HG02973 (cell line): Measurements from ENCODE around the gene CDX1.

Source experiments
- ATAC-seq: cut with Tn5 transposase; IDR thresholded peaks from one replicate; pipeline ENCODE4 v1.9.1; 2021; ENCODE audit warnings: moderate library complexity; ENCODE audit not compliant: unreplicated experiment

CDX1 gene

DNA sequence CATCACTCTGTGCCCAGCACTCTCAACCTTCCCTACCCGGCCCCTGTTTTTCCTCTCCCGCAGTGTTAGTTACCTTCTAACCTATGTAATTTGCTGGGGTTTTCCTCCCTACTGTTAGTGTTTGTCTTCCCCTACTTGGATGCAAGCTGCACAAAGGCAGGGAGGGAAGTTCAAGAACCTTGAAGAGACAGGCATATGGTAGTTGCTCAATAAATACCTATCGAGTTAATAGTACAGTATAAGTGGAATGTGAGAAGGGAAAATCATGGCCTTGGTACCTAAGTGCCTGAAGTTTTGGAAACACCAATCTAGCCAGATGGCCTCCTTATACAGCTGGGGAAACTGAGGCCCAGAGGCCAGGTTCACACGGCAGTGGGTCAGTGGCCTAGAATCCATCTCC lies 35.1 kb upstream of the CDX1 start:
- no peak for ATAC-seq

DNA sequence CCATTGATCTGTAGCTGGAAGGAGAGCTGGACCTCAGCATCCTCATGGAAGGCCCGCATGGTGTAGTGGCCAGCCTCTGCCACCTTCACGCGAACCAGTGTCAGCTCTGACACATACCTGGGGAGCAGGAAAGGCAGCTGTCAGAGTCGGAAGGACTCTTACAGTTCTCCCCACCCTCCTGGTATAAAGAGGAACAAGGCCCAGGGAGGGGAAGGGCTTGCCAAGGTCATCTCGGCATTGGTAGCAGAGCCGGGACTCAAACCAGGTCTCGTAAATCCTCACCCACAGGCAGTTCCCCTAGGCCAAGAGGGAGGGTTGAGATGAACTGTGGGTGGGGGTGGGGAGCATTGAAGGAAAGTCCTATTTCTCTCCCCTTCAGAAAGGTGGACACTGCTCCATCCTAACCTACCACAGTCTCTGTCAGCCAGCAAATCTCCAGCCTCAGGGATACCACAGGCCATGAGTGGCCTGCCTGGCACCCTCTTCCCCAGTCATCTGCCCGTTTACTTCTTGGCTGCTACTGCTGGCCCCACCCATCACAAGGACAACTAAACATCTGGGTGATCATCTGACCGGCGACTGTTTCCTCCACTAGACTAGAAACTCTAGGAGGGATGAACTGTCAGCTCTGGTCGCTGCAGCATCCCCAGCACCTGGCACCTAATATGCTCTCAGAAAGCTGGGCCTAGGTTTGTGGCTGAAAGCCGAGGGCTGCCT lies 34.4 kb upstream of the CDX1 start:
- no peak for ATAC-seq

DNA sequence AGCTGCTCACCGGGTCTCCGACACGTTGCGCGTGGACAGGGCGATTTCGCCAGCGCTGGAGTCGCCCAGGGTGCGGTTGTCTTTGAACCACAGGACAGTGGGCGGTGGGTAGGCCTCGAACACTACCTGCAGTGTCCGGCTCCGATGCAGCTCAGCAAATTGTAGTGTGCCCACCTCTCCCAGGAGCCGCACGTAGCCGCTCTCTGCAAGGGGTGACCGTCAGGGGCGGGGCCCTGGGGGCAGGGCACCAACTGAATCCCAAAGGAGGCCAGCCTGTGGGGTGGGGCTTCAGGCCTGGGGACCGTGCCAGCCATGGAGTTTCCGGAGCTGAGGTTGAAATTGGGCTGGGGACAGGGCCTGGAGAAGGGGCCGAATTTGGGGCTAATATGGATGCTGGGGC lies 33.8 kb upstream of the CDX1 start:
- no peak for ATAC-seq

DNA sequence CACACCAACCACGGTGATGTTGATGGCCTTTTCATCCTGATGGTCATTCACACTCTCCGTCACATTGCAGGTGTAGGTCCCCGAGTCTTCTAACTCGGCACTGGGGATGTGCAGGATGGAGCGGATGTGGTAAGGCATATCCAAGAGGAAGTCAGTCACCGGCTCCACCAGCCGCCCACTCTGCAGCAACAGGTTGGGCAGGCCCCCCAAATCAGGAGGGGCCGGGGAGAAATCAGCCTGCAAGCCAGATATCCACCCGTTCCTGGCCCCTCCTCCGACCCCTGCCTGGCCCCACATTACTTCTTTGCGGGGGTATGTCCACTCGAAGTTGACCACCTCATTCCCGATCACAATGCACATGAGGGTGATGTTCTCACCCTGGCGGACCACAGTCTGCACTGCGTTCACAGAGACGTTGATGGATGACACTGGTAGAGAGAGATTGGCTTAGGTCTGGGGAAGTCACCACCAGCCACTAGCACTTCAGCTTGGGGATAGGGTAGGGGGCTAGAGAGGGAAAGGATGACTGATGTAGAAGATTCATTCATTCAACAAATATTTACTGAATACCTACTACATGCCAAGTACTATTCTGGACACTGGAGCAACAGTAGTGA lies 32.9 kb upstream of the CDX1 start:
- ATAC-seq: no peak

DNA sequence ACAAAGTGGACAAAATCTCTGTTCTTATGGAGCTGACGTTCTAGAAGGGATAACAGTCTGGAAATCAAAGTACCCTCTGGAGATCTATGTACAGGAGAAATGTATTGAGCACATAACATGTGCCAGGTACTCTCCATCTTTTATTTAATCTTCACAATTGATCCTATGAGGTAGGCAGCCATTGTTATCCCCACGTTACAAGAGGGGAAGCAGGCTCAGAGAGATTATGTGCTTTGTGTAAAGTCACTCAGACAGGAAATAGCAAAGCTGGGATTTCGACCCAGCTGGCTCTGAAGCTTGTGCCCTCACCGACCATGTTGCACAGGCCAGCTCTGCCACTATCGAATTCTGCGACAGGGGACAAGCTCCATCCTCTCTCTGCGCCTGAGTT lies 32.4 kb upstream of the CDX1 start:
- ATAC-seq: no peak

DNA sequence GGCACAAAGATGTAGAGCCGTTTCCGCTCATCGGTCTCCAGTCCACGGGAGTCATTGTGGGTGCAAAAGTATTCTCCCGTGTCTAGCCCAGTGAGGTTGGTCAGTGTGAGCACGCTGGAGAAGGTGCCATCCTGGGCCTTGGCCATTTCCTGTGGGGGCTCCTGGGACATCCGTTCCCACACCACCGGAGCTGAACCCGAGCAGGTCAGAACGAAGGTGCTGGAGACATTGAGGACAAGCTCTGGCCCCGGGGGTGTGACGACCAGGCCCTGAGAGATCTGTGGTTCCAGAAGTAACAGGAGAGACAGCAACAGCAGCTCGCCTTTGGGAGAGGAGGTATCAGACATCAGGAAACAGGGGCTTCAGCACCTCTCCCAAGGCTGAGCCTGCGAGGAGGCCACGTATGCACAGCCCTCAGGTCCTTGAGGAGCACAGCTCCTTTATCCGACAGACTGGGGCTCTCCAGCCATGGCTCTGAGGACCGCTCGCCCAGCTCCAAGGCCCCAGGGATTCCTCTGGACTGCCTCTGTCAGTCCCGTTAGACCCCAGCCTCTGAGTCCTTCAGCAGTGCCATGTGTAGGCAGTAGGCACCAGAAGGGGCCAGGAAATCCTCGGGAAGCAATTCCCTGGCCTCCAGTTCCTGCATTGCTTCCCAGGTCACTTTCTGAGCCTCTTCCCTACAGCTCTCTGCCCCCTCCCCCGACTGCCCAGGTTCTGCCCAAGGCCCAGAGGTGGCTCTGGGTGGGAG lies 30.8 kb upstream of the CDX1 start:
- no peak for ATAC-seq

DNA sequence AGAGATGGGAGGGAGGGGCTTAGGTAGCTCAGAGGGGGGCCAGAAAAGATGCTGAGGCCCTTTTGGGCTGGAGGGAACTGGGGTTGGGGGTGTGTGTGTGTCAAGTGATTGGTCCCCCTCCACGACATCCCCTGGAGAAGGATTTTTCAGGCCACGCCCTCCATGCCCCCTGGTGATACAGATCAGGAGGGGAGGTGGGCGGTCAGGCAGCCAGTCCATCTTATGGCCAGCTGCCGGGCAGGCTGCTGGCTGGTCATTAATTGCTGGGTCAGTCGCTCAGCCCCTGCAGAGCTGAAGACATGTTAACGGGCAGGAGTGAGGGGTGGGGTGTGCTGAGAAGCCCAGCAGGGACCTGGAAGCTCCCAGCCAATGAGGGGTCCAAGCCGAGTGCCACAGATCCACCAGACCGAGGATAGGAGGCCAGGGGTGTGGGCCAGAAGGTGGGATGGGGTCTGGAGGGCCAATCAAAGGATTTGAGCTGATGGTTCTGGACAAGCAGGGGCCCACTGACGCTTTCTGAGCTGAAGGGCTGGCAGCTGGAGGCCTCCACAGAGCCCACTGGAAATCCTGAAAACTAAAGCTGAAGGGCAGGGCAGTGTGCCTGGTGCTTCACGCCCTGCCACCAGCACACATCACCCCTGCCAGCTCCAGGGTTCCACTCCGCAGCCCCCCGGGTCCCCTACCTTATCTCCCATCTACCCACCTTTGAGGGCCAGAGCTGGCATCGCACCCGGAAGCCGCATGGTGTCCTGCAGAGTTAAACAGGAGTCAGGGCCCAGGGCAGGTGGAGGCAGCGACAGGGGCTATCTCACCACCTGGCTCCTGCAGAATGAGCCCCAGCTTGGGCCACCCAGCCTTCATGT lies 30.0 kb upstream of the CDX1 start:
- no peak for ATAC-seq

DNA sequence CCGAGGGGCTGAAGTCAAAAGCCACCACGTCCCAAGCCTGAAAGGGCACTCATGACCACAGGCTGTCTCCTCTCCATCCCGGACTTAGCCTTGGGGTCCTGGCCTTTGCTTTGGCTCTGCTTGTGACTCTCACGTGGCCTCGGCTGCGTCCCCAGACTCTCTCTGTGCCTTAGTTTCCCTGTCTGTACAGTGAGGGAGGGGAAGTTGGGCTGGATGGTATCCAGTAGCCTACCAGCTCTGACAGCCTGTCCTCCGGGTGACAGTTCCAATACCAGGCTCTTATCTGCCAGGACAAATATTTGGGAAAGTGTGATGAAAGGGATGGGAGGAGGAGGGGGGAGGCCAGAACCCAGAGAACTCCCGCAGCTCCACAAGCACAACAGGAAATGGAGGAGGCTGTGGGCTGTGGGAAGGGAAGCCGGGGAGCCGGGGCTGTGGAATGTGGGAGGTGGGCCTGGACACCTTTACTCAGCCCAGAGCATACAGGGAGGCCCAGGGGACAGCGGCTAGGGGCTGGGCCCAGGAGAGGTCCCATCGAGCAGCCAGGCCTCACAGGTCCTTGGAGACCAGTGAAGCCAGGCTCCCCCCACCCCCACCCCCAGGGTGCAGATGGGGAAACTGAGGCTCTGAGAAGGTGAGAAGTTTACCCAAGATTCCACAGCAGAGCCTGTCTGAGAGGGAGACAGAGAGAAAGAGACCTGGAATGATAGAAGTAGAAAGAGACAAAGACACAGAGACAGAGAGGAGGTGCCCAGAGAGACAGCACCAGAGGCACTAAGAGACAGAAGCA lies 29.2 kb upstream of the CDX1 start:
- ATAC-seq: no peak

DNA sequence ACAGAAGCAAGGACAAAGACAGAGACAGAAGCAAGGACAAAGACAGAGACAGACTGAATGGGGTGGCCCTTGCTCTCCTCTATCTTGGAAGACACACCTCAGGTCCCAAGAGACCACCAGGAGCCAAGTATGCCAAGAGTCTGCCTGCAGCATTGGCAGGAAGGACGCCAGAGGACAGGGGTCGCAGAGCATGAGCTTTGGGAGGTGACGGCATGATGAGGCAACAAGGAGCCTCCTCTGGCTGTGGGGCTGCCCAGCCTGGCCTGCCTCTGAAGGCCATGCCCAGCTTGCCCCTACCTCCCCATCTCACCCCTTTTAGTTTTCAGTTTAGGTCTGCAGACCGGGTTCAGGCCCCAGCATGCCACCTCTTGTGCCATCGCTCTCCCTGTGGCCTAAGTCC lies 28.6 kb upstream of the CDX1 start:
- ATAC-seq: no peak

DNA sequence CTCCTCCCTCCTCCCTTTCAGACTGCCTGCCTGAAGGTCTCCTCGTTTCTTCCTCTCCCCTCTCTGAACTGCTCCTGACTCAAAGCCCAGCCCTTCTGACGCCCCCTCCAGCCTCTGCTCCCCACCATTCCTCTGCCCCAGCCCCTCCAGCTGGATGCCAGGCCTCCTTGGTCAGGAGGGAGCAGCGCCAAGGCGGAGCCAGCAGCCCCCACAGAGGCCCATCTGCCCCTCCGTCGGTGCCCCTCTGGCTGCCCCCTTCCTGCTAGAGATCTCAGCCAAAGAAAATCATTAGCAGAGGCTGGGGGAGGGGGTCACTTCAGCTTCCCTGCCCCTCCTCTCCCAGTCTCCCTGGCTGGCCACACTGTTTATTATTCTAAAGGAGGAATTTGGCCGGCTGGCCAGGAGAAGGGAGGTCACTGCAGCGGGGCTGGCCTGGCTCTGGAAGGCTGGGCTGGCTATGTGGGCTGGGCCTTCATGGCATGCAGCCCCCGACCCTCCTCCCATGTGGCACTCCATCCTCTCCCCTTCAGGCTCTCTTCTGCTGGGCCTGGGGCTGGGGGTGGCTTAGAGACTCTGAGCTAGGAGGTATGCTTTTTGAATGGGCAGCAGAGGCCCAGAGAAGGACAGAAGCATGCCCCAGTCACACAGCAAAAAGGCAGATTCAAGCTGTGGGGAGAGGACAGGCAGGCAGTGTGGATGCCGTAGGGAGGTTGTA lies 27.9 kb upstream of the CDX1 start:
- ATAC-seq: no peak

DNA sequence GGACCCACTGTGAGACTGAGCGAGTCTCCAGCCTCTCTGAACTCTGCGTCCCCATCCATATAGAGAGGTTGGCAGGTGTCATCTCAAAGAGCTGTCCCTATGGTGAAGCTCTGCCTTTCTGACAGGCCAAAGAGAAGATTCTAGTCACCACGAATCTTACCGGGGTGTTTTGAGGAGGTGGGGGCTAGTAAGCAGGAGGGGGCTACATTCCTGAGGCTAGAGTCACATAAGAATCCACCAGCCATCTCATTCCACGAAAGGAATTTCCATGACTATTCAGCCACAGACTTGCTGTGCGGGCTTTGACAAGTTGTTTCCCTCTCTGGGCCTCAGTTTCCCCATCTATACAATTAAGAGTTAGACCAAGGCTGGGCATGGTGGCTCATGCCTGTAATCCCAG lies 27.2 kb upstream of the CDX1 start:
- no peak for ATAC-seq

DNA sequence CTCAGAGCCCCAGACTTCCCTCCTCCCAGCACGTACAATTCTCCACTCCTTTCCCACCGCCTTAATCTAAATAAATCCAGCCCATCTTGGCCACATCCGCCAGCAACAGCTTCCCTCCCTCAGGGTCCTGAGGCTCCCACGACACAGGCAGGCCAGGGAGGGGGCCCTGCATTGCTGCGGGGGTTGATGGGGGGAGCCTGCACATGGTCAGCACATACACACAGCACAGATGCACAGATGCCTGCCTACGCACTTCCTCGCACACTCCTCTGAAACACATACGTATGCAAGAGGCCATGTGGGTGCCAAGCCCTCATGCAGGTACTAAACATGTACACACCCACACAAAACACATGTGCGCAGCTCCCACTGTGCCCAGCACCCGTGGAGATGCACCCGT lies 25.7 kb upstream of the CDX1 start:
- ATAC-seq: no peak

DNA sequence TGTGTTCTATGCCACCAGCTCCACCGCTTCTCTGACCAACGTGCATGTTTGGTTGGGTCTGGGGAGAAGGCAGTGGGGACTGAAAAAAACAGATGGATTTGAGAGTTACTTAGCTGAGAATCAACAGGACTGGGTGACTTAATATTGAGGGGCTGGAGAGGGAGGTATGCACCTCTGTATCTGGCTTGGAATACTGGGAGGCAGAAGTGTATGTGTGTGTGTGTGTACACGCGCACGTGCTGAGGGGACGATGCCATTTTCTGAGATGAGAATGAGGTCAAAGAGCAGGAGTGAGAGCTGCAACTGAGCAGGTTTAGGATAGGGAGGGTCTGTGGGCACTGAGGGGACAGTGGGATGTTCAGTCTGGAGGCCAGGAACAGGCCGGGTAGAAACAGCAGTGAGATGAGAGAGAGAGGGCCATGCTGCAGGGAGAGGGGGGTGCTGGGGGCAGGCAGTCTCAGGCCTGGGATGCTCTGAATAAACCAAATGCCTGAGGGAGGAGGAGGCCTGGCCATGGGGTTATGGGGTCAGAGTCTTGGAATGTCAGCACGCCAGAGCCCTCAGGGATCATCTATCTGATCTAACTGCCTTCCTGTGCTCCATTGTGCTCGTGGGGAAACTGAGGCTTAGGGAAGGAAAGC lies 24.9 kb upstream of the CDX1 start:
- no peak for ATAC-seq

DNA sequence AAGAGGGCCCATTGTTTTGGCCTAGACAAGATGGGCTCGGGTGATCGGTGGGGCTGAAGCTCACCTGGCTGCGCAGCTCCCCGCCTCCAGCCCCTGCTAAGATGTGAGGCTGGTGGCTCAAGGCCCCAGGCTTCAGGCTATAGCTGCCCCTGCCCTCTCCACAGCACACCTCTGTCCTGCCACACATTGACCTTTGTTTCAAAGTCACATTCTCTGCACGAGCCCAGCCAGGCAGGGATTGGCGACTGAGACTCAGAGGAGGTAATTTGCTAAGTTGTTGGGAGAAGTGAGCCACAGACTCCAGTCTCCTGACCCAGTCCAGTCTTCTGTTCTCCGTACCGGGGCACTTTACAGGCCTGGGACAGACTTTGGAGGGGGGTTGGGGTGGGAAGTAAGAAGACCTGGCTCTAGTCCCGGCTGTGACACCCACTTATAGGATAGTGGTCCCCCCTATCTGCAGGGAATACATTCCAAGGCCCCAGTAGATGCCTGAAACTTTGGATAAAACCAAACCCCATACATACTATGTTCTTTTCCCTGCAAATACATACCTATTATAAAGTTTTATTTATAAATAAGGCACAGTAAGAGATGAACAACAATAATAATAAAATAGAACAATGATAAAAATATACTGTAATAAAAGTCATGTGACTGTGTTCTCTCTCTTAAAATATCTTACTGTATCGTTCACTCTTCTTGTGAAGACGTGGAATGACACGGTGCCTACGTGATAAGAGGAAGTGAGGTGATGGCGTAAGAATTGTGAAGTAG lies 24.2 kb upstream of the CDX1 start:
- ATAC-seq: no peak

DNA sequence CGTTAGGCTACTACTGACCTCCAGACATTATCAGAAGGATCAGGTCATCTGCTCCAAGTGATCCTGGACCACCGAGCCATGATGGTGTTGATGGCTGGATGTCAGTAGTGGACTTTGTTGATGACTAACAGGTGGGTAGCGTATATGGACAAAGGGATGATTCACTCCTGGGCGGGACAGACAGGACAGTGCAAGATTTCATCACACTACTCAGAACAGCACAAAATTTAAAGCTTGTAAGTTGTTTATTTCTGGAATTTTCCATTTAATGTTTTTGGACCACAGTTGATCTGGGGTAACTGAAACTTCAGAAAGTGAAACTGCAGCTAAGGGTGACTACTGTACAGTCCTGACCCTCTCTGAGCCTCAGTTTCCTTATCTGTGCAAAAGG lies 23.6 kb upstream of the CDX1 start:
- ATAC-seq: no peak

DNA sequence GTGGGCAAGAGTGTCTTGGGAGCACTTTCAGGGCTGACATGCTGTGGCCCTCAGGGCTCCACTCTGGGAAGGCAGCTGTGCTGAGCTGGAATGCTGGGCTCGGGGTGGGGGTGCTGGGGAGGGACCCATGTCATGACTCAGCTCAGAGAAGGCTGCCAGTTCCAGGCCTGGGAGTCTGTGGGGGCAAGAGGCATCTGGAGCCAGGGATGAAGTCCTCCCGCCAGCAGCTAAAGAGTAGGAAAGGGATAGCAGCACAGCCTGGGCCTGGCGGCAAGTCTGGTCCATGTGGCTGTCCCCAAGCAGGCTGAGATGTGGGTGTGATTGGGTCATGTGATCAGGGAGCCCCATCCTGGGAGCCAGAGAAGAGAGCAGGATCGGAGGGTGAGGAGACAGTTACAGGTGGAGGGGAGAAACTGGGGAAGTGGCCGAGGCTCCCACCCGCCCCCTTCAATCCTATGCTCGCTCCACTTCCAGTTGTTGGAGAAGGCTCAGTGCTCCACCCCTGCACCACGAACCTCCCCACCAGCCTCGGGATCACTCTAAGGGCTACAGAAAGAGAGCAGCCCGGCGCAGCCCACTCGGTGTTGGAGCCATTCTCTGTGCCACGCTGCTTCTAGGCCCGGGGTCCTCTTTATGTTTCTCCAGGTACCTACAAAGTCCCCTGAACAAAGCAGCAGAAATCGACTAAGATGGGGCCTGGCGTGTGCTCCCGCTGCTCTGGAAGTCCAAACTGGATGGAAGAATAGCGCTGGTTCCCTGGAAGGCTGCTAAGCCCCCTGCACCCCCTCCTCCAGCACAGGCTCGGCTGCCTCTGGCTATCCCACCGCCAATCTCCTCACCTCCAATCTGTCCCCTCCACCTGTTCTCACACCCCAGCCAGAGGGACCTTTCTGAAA lies 23.0 kb upstream of the CDX1 start:
- no peak for ATAC-seq

DNA sequence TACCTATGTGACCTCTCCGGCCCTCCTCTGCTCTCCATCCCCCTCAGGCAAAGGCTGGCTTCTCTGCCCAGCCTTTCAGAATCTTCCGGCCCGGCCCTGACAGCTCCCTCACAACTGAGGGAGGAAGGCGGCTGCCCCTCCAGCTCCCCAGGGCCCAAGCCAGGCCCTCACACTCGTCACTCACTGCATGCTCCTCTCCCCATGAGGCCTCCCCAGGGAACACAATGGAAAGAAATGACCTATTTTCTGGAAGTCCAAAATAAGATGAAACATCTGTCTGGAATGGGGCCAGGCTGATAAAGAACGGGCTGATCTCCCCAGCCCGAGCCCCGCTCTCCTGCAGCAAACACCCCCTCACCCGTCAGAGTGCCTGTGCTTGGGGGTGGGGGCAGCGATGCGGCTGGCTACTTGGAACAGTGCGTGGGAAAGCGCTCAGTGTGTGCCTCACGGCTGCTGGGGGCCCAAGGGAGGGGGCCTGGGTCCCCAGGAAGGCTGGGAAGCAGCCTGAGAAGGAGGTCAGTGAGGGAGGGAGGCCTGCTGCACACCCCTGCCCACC lies 22.3 kb upstream of the CDX1 start:
- ATAC-seq: no peak
